HG02623 (cell line): ENCODE results near the gene ITPR1.
A peak's percentile ranks its signal among the peaks of the same experiment; 100 is the strongest.

Experiments used
- ATAC-seq: cut with Tn5 transposase; IDR thresholded peaks from one replicate; pipeline ENCODE4 v1.9.1; 2021; ENCODE audit warnings: moderate library complexity; ENCODE audit not compliant: unreplicated experiment

Gene ITPR1

GRCh38 chr3:4508048-4508981, 15.2 kb downstream of the ITPR1 start:
- ATAC-seq, result peak; percentile 73

DNA sequence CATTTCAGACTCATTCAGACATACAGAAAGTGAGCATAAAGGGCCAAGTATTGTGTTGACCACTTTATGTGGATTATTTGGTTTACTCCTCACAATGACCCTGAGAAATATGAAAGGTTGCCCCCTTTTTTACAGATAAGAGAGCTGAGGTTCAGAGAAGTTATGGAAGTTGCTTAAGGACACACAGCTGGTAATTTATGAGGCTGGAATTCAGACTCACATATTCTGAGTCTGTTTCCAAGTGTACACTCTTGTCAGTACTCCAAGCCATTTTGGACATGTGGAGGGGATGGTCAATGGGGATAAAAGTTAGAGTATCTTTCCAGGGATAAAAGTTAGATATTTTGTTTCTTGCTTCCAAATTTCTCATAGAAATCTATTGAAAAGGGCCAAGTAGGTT, 15.9 kb downstream of the ITPR1 start:
- ATAC-seq, result no peak

- ATAC-seq, result no peak
Observed at GRCh38 chr3:4509983-4510755, 17.0 kb downstream of the ITPR1 start.

- no peak for ATAC-seq
Observed at GRCh38 chr3:4511491-4512262, 18.5 kb downstream of the ITPR1 start.

GRCh38 chr3:4512895-4513616, 19.9 kb downstream of the ITPR1 start:
- no peak for ATAC-seq

- ATAC-seq, result no peak
Observed at GRCh38 chr3:4514321-4514720, 21.2 kb downstream of the ITPR1 start.

GRCh38 chr3:4514916-4515315, 21.8 kb downstream of the ITPR1 start:
- no peak for ATAC-seq

GRCh38 chr3:4515916-4516579, 22.9 kb downstream of the ITPR1 start:
- no peak for ATAC-seq

DNA sequence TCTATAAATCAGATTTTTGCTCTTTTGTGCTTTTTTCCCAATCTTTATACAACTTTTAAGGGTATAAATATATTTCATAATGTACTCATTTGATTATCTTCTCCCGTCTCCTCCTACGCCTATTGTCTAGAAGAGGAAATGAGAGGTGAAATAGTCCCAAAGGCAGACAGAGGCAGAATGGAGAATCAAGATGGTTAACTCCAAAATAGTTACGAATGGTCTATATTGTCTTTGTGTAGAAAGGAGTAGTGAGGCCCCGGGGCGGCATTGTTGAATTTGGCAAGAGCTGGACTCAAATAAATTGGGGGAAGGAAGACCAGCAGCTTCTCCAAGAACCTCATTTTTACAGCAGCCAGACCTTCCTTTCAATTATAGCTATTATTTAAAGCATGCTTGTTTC, 23.9 kb downstream of the ITPR1 start:
- no peak for ATAC-seq

DNA sequence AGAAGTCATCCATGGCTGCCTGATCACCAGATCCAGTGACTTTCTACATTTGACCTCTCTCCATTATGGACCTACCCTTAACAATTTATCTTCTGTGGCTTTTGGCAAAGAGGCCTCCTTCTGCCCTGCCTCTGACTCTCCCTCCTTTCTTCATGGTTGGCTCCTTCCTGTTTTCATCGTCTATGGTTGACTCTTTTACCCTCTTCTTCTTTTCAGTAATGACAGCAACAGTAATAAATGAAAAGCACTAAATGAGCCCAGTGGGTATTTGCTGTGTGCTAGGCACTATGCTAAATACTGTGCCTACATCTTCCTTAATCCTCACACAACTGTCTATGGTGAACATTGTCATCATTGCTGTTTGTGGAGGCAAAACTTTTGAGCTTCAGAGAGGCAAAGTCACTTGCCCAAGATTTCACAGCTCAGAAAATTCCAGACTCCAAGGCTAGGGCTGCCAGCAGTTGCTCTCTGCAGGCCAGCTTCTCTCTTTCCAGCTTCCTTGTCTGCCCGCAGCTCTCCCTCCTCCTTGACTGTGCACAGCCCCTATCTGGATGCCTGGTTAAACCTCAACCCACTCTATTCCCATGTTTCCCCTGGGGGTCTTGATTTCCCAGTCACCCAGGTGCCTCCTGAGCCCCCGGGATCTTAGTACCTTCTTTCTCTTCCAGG, 24.6 kb downstream of the ITPR1 start:
- no peak for ATAC-seq

DNA sequence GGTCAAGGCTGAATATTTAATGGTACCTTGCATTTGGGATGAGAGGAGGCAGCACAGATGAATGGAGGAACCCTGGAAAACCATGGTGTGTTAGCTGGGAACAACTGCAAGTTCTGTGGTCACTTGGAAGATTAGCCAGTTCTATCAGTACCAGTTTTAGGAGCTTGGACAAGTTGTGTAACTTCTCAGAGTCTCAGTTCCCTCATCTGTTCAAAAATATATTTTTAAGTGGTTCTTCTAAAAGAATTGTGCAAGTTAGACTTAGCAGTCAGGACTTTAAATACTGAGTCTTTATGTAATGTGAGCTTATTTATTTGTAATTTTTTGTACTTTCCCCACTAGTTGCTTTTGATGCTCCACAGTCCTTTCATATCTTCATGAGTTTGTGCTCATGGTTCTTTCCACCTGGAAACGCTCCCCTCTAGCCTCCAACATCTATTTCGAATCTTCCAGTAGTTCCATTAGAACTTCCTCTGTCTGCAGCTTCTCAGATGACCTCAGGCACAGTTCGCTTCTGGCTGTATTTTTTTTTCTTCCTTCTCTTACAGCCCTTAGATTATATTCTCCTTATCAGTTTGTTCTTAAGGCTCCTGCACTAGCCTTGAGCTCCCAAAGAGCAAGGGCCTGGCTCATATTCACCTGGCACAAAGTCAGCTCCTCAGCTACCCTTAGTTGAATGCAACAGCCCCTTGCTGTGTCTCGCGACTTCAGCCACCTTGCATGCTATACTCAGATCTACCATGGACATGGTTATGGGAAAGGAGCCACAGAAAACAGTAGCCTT, 27.1 kb downstream of the ITPR1 start:
- ATAC-seq, result no peak

GRCh38 chr3:4522947-4523346, 29.8 kb downstream of the ITPR1 start:
- ATAC-seq, result no peak

DNA sequence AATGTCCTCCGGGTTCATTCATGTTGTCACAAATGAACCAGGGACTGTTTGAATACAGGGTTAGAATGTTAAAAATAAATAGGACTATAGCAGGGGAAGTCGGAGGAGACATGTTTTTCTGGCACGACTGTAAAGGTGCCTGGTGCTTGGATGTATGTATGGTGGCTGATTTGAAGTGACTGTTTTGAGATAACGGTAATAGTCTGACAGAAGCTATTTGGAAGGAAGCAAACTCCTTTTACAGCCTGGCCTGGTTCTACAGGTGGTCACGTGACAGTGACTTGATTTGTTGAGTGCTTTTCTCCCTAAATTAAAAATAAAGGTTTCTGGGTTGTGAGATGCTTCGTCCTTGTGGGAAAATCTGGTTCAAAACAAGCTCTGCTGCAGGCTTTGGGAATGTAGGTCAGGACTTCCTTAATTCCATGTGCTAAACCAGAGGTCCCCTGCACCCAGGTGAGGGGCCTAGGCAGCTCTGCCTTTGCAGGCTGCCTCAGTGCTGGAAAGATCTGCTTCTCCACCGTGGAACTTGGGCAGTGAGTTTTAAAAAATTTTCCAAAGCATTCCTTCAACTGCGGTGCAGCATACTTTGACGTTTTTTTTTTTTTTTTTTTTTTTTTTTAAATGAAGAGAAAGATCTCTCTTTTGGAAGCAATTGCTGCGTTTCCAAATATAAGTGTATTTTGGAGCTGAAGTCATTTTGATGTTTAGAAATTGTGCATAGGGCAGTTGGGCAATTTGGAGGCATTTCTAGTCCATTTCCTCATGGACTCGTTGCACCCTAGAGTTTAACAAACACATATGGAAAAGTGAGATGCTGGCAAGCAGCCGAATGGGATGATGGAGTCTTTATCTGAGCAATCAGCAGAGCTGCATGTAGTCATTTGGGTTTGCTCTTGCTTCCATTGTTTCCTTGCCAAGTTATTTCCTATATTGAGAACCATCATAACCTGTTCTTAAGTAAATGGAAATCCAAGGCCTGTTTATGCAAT, 30.9 kb downstream of the ITPR1 start:
- ATAC-seq, result no peak

- no peak for ATAC-seq
Observed at GRCh38 chr3:4525560-4526223, 32.5 kb downstream of the ITPR1 start.

DNA sequence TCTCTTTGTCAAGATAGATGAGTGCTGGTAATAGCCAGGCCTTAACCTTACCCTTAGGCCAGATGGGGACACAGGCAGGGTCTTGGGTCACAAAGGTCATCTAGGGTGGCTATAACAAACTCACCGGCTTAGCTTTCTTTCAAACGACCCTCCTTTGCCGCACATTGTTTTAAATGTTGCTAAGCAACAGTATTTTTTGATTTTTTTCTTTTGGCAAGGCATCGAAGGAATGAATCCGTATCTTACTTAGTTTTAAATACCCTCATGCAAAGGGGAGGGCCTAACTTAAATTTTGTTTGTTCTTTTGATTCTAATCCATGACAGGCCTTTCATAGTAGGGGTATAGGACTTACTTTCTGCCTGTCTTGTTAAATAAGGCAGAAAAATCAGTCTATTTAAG, 35.2 kb downstream of the ITPR1 start:
- ATAC-seq, result no peak

- no peak for ATAC-seq
Observed at GRCh38 chr3:4528819-4529600, 35.9 kb downstream of the ITPR1 start.
